ENCODE results near the gene COTL1. TPM values are rescaled to one million over a fixed set of nuclear protein-coding genes. Genes with fewer than 3 reads are reported as not detected.
"Not testable (repeated sequence)": the region's sequence is repeated elsewhere in the genome, so short reads cannot be mapped to it uniquely, and the experiment has no call there.

The COTL1 gene
- total RNA-seq, 1 experiment from 2014 or later: 85.8 TPM

GRCh38 chr16:84572096-84572495 lies 45.8 kb downstream of the COTL1 start:
- DNase-seq (ENCODE audit: low read depth): no peak

DNA sequence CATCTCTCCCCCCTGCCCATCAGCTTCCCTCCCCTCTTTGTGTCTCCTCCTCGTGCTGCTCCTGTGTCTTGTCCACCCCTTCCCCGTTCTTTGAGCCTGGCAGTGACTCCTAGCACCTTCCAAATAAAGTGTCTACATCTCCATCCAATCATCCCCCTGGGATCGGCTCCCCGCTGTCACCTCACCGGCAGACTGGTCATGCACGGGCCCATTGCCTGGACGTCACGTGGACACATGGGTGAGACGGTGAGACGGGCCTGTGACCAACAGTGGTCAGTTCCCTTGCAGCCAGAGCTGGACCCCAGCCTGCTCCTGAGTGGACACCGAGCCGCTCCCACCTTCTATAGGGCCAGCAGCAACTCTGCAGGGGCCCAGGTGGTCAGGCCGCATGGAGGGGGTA lies 46.4 kb downstream of the COTL1 start:
- DNase-seq (ENCODE audit: low read depth): no peak

DNA sequence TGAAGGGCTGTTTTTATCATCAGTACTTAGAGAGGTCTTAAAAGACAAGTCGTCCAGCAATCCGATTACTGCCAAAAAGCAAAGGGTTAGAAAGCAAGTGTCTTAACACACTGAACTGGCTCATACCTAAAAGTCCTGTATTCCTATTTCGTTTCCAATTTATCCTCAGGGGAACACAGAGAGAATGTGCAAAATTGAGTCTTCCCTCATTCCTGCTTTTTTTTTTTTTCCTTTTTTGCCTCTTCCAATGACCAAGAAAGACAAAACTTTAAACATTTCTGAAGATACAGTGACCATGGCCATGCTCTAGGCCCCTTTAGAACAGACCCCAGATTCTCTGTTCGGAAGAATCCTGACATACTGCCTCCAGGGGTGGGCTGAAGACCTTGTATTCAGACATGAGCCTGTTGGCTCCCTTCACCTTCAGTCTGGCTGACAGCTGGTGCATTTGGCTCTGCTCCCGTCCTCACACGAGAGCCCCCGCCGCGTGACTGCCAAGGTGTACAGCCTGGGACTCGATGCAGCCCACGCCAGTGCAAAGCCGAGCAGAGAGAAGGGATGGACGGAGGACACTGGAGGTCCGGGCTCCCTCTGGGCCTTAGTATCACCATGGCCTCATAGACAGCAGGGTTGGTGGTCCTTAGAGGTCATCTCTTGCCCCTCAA lies 47.0 kb downstream of the COTL1 start:
- DNase-seq (ENCODE audit: low read depth): no peak

- no peak for DNase-seq (ENCODE audit: low read depth)
These were observed 48.4 kb downstream of the COTL1 start for GRCh38 chr16:84569382-84569987.

DNA sequence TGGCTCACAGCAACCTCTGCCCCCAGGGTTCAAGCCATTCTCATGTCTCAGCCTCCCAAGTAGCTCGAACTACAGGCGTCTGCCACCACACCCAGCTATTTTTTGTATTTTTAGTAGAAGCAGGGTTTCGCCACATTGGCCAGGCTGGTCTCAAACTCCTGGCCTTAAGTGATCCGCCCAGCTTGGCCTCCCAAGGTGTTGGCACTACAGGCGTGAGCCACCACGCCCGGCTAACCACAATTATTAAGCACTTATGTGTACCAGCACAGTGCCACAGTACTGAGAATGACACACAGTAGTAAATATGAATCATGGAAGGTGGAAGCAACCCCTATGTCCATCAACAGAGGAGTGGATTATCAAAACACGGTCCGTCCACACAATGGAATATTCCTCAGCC lies 49.8 kb downstream of the COTL1 start:
- DNase-seq (ENCODE audit: low read depth): no peak

DNA sequence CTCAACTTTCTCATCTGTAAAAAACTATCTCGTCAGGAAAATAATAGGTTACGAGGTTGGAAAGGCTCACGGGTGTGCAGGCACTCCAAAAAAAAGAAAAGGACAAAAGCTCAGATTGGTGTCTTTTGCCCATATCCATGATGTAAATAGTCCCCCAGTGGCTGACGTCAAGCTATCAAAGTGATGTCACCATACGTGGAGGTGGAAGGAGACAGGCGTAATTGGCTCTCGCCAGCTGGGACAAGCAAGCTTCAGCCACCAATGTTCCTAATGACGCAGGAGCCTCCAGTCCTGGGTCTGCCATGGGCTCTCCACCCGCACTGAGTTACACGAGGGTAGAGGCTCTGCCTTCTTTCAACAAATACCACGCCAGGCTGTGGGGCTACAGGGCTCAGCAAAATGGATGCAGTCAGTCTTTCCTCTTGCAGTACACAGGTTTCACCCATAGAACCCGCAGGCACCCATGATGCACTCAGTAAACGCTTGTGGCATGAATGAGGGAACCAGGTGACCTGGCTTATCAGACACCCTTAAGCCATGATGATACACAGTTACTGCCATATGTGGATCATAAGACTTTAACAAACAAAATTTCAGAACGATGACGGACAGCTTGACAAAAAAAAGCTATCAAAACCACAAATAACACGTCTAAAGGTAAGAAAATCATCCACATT lies 50.5 kb downstream of the COTL1 start:
- DNase-seq (ENCODE audit: low read depth): no peak

DNA sequence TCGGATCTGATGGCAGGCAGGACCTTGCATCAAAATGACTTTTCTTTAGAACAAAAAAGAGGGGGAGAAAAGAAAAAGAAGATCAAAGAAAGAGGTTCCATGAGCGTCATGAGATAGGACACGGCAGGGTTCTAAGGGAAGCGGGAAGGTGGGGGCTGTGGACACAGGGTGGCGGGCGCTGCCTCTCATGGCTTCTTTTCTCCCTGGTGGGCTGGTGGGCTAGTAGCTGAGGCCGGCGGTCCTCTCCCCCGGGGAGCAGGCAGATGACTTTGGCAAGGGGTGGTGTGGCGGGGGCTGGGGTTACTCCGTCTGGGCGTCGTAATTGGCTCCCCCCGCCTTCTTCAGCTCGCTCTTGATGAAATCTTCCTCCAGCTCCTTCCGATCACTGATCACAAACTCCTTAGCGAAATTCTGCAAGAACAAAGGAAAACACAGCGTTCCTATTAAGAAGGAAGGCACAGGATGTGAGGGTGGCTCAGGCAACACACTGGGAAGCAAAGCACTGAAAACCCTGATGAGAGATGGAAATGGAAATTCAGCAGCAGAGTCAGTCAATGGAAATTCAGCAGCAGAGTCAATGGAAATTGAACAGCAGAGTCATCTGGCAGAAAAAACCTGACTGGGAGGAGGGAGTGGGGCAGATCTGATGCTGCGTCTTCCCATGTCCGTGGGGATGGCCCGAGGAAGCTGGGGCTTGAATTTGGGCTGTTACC lies 51.2 kb downstream of the COTL1 start:
- no peak for DNase-seq (ENCODE audit: low read depth)

GRCh38 chr16:84565669-84566495 lies 52.0 kb downstream of the COTL1 start:
- DNase-seq (ENCODE audit: low read depth): no peak

DNA sequence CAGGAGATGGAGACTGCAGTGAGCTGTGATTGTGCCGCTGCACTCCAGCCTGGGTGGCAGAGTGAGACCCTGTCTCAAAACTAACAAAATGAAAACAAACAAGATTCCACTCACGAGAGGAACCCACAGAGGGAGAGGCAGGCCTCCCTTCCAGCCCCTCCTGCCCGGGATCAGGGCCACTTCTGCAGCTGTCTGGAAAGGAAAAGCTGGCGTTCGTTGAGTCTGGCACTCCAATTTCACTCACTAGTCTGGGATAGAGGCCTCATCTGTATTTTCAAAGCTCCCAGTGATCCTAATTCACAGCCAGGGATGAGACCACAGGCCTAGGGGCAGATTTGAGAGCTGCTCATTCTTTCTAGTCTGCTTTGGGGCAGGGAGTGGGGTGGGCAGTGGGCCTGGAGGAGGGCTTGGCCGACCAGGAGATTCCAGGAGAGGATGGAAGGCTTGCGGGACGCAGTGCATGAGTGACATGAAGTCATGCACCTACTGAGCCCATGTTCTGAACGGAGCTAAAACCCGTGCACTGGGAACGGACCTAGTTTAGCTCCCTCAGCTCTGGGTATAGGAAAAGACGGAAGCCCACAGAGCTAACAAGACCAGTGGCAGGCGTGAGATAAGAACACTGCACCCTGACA lies 54.0 kb downstream of the COTL1 start:
- DNase-seq (ENCODE audit: low read depth): no peak

DNA sequence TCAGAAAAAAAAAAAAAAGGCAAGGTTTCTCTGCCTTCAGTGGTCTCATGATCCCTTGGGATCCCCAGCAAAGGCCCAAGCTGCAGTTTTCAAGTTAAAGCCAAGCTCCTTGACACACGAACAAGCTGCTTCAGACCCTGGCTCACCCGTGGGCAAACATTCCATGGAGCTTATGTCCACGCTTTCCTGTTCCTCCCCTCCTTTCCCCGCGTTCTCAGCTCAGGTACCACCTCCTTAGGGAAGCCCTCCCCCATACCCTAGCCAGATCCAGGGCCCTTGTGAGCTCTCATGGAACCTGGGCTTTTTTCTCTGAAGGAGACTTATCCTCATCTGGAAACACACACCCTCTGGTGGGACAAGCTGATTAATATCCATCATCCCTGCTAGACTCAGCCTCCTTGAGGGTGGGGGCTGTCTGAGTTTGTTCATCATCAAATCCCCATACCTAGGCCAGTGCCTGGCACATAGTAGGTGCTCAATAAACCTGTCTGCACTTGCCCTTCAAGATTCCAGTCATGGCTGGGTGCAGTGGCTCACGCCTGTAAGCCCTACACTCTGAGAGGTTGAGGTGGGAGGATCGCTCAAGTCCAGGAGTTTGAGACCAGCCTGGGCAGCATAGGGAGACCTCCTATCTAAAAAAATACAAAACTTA lies 54.7 kb downstream of the COTL1 start:
- DNase-seq (ENCODE audit: low read depth): no peak

DNA sequence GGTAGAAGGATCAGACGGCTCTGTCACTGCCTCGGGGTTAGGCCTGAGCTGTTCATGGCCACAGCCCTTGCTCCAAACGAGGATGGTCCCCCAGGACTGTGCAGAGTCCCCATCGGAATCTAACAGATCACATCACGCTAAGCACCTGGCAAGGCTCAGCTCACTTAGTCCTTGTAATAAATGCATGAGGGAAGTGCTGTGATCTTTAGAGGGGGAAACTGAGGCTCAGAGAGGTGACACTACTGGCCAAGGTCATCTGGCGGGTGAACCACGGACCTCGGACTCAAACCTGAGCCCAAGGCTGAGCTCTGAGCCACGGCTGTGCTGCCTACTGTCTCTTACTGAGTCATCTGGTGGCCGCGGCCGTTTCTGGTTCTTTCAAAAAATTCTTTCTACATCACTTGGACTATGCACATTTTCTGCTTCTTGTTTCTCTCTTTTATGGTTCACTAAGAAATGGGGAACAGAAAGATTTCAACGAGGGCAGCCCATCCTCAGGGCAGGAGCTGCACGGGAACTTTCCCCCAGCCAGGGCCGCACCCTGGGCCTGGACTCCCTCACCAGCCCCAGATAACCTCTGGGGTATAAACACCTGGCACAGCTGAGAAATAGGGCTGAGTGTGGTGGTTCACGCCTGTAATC lies 55.6 kb downstream of the COTL1 start:
- no peak for DNase-seq (ENCODE audit: low read depth)

GRCh38 chr16:84561291-84561690 lies 56.6 kb downstream of the COTL1 start:
- no peak for DNase-seq (ENCODE audit: low read depth)

GRCh38 chr16:84560269-84560668 lies 57.6 kb downstream of the COTL1 start:
- no peak for DNase-seq (ENCODE audit: low read depth)

DNA sequence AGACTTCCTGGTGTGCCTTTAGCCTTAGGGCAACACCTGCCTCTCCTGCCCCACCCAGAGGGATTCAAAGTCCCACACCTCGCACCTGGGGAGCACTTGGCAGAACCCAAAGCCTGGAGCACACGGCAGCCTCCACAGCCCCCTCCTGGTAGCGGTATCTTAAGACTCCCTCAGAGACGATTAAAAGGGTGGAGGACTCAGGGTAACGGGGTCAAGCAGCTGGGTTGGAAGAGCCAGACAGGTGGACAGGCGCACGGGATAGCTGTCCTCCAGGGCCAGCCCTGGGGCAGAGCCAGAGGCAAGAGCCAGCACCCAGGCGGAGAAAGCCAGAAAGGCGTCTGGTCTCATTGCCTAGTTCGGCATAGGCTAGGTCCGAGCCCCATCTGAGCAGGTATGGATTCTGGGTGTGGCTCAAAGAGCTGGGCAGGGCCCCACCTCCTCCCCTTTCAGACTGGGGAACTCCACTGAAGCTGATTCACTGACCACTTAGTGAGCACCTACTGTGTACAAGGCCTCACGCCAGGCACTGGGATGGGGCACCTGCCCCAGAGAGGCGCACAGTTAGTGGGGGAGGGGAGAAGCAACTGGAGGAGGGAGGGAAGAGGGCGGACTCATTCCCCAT lies 58.5 kb downstream of the COTL1 start:
- no peak for DNase-seq (ENCODE audit: low read depth)

DNA sequence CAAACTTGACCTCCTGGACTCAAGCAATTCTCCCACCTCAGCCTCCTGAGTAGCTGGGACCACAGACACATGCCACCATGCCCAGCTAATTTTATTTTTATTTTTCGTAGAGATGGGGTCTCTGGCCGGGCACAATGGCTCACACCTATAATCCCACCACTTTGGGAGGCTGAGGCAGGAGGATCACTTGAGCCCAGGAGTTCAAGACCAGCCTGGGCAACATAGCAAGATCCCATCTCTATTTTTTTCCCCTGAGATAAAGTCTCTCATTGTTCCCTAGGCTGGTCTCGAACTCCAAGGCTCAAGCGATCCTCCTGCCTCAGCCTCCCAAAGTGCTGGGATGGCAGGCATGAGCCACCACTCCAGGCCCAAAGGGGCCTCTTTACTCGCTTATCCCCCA lies 59.0 kb downstream of the COTL1 start:
- DNase-seq (ENCODE audit: low read depth): not testable (repeated sequence)

GRCh38 chr16:84557504-84557903 lies 60.4 kb downstream of the COTL1 start:
- no peak for DNase-seq (ENCODE audit: low read depth)

- no peak for DNase-seq (ENCODE audit: low read depth)
These were observed 60.8 kb downstream of the COTL1 start for GRCh38 chr16:84557059-84557458.

- DNase-seq (ENCODE audit: low read depth): no peak
These were observed 62.3 kb downstream of the COTL1 start for GRCh38 chr16:84555418-84556196.
